ENCODE measurements around the gene CGRRF1. TPM values are rescaled to one million over a fixed set of nuclear protein-coding genes. Genes with fewer than 3 reads are reported as not detected.

Gene CGRRF1
- total and polyA plus RNA-seq, 10 of the 15 experiments (the other 5 are each of a cell fraction or from before 2014, with no cell fraction given) = 5.5 to 47.7 (median 13.5) TPM

DNA sequence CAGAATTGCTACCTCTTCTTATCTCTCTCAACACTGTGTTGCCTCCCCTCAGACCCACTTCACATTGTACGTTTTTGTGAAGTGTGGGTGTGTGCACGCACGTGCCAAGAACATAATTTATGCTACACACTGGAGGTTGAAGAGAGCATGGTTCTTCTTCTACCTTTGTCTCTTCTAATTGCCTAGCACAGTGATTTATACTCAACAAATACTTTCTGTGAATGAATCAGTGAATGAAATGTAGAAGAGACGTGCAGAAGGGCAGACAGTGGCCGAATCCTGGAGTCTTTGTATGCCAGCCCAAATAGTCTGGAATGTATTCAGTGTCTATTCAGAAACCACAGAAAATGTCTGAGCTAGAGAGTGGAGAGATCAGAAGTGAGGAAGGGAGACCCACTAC lies 52.6 kb downstream of the CGRRF1 start:
- in situ Hi-C loops (cut with MboI) = no loop called here
- Histone ChIP-seq H3K79me2 (ENCODE audit: control insufficient read depth, insufficient read depth, low read length) (no peaks in the 10 kb centered on the region), H3K36me3 (ENCODE audit: control insufficient read depth in 2 of 2, insufficient read depth in 2 of 2, low read length in 1 of 2) (no peaks in the 10 kb centered on the region), H3K27me3 (replicated peaks in 1 of 2; ENCODE audit: control insufficient read depth in 2 of 2, insufficient read depth in 2 of 2, low read length in 1 of 2) (no peaks in the 10 kb centered on the region; a peak in 1 of 4 replicates), H4K20me1 (ENCODE audit: control insufficient read depth, insufficient read depth) (no peaks in the 10 kb centered on the region), H3K4me3 (no peak overlapping the region), H3K4me2 (ENCODE audit: control insufficient read depth, insufficient read depth) (no peak overlapping the region), H3K9ac (ENCODE audit: control insufficient read depth, insufficient read depth, low read length) (no peak overlapping the region), H3K27ac (ENCODE audit: control insufficient read depth, insufficient read depth) (no peak overlapping the region), H2AFZ (ENCODE audit: control insufficient read depth, low read depth, low read length) (no peak overlapping the region), H3K4me1 (ENCODE audit: control insufficient read depth, insufficient read depth, low read length) (peaks cover 12% of the 10 kb centered on the region; the same call in 1 of the 2 replicates), H3K9me3 (replicated peaks; ENCODE audit: control insufficient read depth, insufficient read depth, low read length) (no peaks in the 10 kb centered on the region)
- peak; percentile 49 for FAIRE-seq
- no TSS peak for BruUV-seq (replicated peaks)
- DNase-seq (ENCODE audit: low read depth, low spot score) = no peak
- TF ChIP-seq TCF12 (IDR thresholded peaks at IDR 0.05; ENCODE audit: low read depth, low read length) (no peak), SIN3A (IDR thresholded peaks at IDR 0.05; ENCODE audit: low read depth, low read length) (no peak), NRF1 (conservative IDR thresholded peaks at IDR 0.05; ENCODE audit: low read depth, low read length) (no peak), EZH2 (IDR thresholded peaks at IDR 0.05; ENCODE audit: borderline replicate concordance, control insufficient read depth, low read depth, low read length) (no peak), POLR2AphosphoS2 (IDR thresholded peaks at IDR 0.05; ENCODE audit: low read depth, low read length) (no peak), USF1 (IDR thresholded peaks at IDR 0.05; ENCODE audit: borderline replicate concordance, extremely low read length, insufficient read depth, low read depth, low read length) (no peak), CBFB (IDR thresholded peaks at IDR 0.05; ENCODE audit: low read depth) (no peak), SREBF1 (IDR thresholded peaks at IDR 0.05; ENCODE audit: low read length) (no peak), BHLHE40 (IDR thresholded peaks at IDR 0.05; ENCODE audit: borderline replicate concordance in 1 of 2, low read depth in 2 of 2, low read length in 1 of 2) (no peak)
- TF ChIP-seq, protein P1, sequence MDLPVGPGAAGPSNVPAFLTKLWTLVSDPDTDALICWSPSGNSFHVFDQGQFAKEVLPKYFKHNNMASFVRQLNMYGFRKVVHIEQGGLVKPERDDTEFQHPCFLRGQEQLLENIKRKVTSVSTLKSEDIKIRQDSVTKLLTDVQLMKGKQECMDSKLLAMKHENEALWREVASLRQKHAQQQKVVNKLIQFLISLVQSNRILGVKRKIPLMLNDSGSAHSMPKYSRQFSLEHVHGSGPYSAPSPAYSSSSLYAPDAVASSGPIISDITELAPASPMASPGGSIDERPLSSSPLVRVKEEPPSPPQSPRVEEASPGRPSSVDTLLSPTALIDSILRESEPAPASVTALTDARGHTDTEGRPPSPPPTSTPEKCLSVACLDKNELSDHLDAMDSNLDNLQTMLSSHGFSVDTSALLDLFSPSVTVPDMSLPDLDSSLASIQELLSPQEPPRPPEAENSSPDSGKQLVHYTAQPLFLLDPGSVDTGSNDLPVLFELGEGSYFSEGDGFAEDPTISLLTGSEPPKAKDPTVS (IDR thresholded peaks at IDR 0.05; ENCODE audit: low read depth, low read length) = no peak
- RAD21 ChIA-PET (ENCODE audit: unreplicated experiment) = interaction anchor here (0.9 to 3.2 kb wide), 4 partner anchors 128 to 205 kb away, joined by 3 to 30 read pairs (median 3); no protein-coding TSS in a partner anchor
- ATAC-seq = no peak
- CTCF ChIA-PET = interaction anchor here (0.6 to 7.7 kb wide), 6 partner anchors 16 to 294 kb away, joined by 3 to 160 read pairs (median 22); no protein-coding TSS in a partner anchor
- intact Hi-C loops (cut with micrococcal nuclease; ENCODE audit: unreplicated experiment) = loop anchor here (5.0 kb wide), 1 partner anchor 195 kb away; no protein-coding TSS in a partner anchor
- SMC1A ChIA-PET (ENCODE audit: uncharacterized antibody, unreplicated experiment) = interaction anchor here (3.6 to 6.8 kb wide), 3 partner anchors 81 to 211 kb away, joined by 24 to 87 read pairs (median 38); no protein-coding TSS in a partner anchor
- 31% methylated on average over 5 of the region's 5 CpGs for WGBS (ENCODE audit: insufficient coverage, insufficient replicate concordance, low lambda C conversion rate, missing lambda C conversion rate)
- POLR2A ChIA-PET = no interaction called here

Measured in GM12878 (cell line).